ENCODE results near the gene PPP1R11. TPM values are rescaled to one million over a fixed set of nuclear protein-coding genes. Genes with fewer than 3 reads are reported as not detected.
"Not testable (repeated sequence)": the region's sequence is repeated elsewhere in the genome, so short reads cannot be mapped to it uniquely, and the experiment has no call there.

Gene PPP1R11
- total RNA-seq, 1 experiment from 2014 or later: 35.5 TPM

DNA sequence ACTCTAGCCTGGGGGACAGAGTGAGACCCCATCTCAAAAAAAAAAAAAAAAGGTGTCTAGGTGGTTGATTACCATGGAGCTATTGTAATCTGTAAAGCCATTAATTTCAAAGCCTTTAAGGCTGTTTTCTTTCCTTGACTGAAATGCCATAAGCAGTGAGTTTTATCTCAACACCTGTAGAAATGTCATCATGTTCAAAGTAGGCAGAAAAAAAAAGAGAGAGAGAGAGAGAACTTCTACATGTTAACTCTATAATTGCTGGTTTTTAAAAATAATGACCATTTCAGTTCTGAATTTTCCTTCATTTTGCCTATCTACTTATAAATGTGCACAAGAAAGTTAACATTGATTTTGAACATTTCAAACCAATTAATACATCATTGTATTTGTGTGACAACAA lies 35.6 kb upstream of the PPP1R11 start:
- Mint-ChIP-seq H3K4me1 (ENCODE audit: low read depth, unreplicated experiment) (no peaks in the 10 kb centered on the region), H3K27me3 (ENCODE audit: insufficient read depth, unreplicated experiment) (no peaks in the 10 kb centered on the region), H3K27ac (ENCODE audit: unreplicated experiment) (no peak overlapping the region), H3K9me3 (ENCODE audit: unreplicated experiment) (no peaks in the 10 kb centered on the region), H3K4me3 (ENCODE audit: unreplicated experiment) (no peak overlapping the region), H3K36me3 (ENCODE audit: insufficient read depth, unreplicated experiment) (no peaks in the 10 kb centered on the region)
- no TSS peak for BruUV-seq (replicated peaks)
- ChIA-PET CTCF (interaction anchor here (0.7 kb wide), 1 partner anchor 283 kb away, joined by 3 read pairs; no protein-coding TSS in a partner anchor), POLR2A (no interaction called here)
- no peaks in the 10 kb centered on the region for H3K9me3 ChIP-seq
- TF ChIP-seq, protein P1, sequence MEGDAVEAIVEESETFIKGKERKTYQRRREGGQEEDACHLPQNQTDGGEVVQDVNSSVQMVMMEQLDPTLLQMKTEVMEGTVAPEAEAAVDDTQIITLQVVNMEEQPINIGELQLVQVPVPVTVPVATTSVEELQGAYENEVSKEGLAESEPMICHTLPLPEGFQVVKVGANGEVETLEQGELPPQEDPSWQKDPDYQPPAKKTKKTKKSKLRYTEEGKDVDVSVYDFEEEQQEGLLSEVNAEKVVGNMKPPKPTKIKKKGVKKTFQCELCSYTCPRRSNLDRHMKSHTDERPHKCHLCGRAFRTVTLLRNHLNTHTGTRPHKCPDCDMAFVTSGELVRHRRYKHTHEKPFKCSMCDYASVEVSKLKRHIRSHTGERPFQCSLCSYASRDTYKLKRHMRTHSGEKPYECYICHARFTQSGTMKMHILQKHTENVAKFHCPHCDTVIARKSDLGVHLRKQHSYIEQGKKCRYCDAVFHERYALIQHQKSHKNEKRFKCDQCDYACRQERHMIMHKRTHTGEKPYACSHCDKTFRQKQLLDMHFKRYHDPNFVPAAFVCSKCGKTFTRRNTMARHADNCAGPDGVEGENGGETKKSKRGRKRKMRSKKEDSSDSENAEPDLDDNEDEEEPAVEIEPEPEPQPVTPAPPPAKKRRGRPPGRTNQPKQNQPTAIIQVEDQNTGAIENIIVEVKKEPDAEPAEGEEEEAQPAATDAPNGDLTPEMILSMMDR (IDR thresholded peaks at IDR 0.05; ENCODE audit: insufficient read depth in 1 of 2, low read depth in 1 of 2, low read length in 1 of 2, severe bottlenecking in 1 of 2, unreplicated experiment in 1 of 2): no peak
- intact Hi-C loops (cut with micrococcal nuclease; ENCODE audit: unreplicated experiment): no loop called here
- H3K27me3 ChIP-seq (replicated peaks; ENCODE audit: control insufficient read depth, insufficient read depth, low read length): no peaks in the 10 kb centered on the region
- H3K4me3 ChIP-seq (ENCODE audit: low read depth, low read length): no peak overlapping the region
- H3K4me1 ChIP-seq: no peaks in the 10 kb centered on the region
- H3K36me3 ChIP-seq (ENCODE audit: control insufficient read depth, insufficient read depth, low read length): no peaks in the 10 kb centered on the region
- no peak for DNase-seq

DNA sequence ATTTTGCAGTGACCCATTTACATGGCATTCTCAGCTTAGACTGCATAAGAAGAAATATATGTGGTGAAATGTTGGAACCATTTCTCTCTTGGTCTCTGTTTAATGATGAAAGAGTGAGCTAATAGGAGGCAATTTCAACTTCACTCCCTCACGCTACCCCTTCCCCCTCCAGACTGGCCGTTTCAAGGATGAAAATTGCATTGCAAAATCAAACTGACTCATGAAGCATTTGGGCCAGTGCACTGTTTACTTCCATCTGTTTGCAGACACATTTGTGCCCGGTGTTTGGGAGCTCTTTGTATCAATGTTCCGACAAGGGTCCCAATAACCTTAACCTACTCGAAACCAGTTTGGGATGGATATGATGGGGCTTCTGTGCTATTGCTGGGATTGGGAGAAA lies 33.6 kb upstream of the PPP1R11 start:
- H3K9me3 ChIP-seq; H3K27me3 ChIP-seq (replicated peaks; ENCODE audit: control insufficient read depth, insufficient read depth, low read length); DNase-seq; H3K4me1 ChIP-seq; H3K36me3 ChIP-seq (ENCODE audit: control insufficient read depth, insufficient read depth, low read length); BruUV-seq (replicated peaks); CTCF ChIA-PET; POLR2A ChIA-PET; H3K4me3 Mint-ChIP-seq (ENCODE audit: unreplicated experiment); H3K36me3 Mint-ChIP-seq (ENCODE audit: insufficient read depth, unreplicated experiment); H3K4me1 Mint-ChIP-seq (ENCODE audit: low read depth, unreplicated experiment); H3K27me3 Mint-ChIP-seq (ENCODE audit: insufficient read depth, unreplicated experiment); intact Hi-C loops (cut with micrococcal nuclease; ENCODE audit: unreplicated experiment); H3K27ac Mint-ChIP-seq (ENCODE audit: unreplicated experiment); H3K4me3 ChIP-seq (ENCODE audit: low read depth, low read length); H3K9me3 Mint-ChIP-seq (ENCODE audit: unreplicated experiment): not testable (repeated sequence)

DNA sequence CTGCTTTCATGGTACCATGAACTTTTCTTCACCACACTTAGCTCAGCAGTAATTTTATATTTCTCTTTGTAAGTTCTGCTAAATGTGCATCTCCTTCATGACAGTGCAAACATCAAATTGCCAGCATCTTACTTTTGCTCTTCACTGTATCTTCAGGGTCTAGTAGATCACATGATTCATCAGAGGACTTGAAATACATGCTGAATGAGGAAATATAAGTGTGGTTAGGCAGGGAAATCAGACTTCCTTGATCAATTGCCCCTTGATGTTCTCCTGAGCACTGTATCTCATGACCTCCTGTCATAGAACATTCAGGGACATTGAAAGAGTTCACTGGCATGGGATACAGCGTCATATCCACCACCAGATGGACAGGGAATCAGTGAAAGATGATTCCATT lies 31.2 kb upstream of the PPP1R11 start:
- Histone ChIP-seq H3K4me1 (no peaks in the 10 kb centered on the region), H3K36me3 (ENCODE audit: control insufficient read depth, insufficient read depth, low read length) (no peaks in the 10 kb centered on the region), H3K4me3 (ENCODE audit: low read depth, low read length) (no peak overlapping the region), H3K27me3 (replicated peaks; ENCODE audit: control insufficient read depth, insufficient read depth, low read length) (no peaks in the 10 kb centered on the region), H3K9me3 (no peaks in the 10 kb centered on the region)
- POLR2A ChIA-PET: no interaction called here
- Mint-ChIP-seq H3K36me3 (ENCODE audit: insufficient read depth, unreplicated experiment) (no peaks in the 10 kb centered on the region), H3K9me3 (ENCODE audit: unreplicated experiment) (no peaks in the 10 kb centered on the region), H3K4me3 (ENCODE audit: unreplicated experiment) (no peak overlapping the region), H3K27me3 (ENCODE audit: insufficient read depth, unreplicated experiment) (no peaks in the 10 kb centered on the region), H3K4me1 (ENCODE audit: low read depth, unreplicated experiment) (no peaks in the 10 kb centered on the region), H3K27ac (ENCODE audit: unreplicated experiment) (no peak overlapping the region)
- TF ChIP-seq, protein P1 (IDR thresholded peaks at IDR 0.05; ENCODE audit: insufficient read depth in 1 of 2, low read depth in 1 of 2, low read length in 1 of 2, severe bottlenecking in 1 of 2, unreplicated experiment in 1 of 2): no peak
- intact Hi-C loops (cut with micrococcal nuclease; ENCODE audit: unreplicated experiment): no loop called here
- CTCF ChIA-PET: no interaction called here
- DNase-seq: no peak
- no TSS peak for BruUV-seq (replicated peaks)

Data from Caco-2 (cell line).